ENCODE measurements around the gene ITIH4. TPM values are rescaled to one million over a fixed set of nuclear protein-coding genes. Genes with fewer than 3 reads are reported as not detected.

The ITIH4 gene
- total and polyA plus RNA-seq, 5 donors from 2014 or later, result 1.1 to 71.1 (median 2.0) TPM; not detected in 1

Other genes with a start within 250 kb of the ITIH4 start
- gene PBRM1, start 144.8 kb downstream of the ITIH4 start, total RNA-seq, result 58.7 TPM
- gene PBRM1, start 144.8 kb downstream of the ITIH4 start, polyA plus RNA-seq, result 10 to 100 TPM; 59.4 to 73.4 (median 67.9) TPM
- gene GNL3, start 144.6 kb downstream of the ITIH4 start, total RNA-seq, result 75.7 TPM
- 10 to 100 TPM; 42.4 to 61.5 (median 51.8) TPM for gene GNL3, start 144.6 kb downstream of the ITIH4 start, polyA plus RNA-seq
- 26.6 TPM for gene GLT8D1, start 124.9 kb downstream of the ITIH4 start, total RNA-seq
- 10 to 100 TPM; 61.9 to 73.4 (median 68.1) TPM for gene GLT8D1, start 124.9 kb downstream of the ITIH4 start, polyA plus RNA-seq
- gene SPCS1, start 124.6 kb downstream of the ITIH4 start, total RNA-seq, result 57.6 TPM
- 100 to 1,000 TPM; 304 to 318 (median 312) TPM for gene SPCS1, start 124.6 kb downstream of the ITIH4 start, polyA plus RNA-seq
- gene NEK4, start 59.7 kb downstream of the ITIH4 start, total RNA-seq, result 13.9 TPM
- 1 to 10 TPM; 6.3 to 8.5 (median 7.2) TPM for gene NEK4, start 59.7 kb downstream of the ITIH4 start, polyA plus RNA-seq
- not detected for gene ITIH1, start 53.1 kb downstream of the ITIH4 start, total RNA-seq
- not detected for gene ITIH1, start 53.1 kb downstream of the ITIH4 start, polyA plus RNA-seq
- not detected for gene ITIH3, start 35.9 kb downstream of the ITIH4 start, total RNA-seq
- gene ITIH3, start 35.9 kb downstream of the ITIH4 start, polyA plus RNA-seq, result 1 to 10 TPM in 1 of 4 donors, under 1 TPM in 1, not detected in 2; 0.63 to 1.5 TPM
- 13.8 TPM for gene MUSTN1, start 4.3 kb upstream of the ITIH4 start, total RNA-seq
- gene MUSTN1, start 4.3 kb upstream of the ITIH4 start, polyA plus RNA-seq, result 1 to 10 TPM in 1 of 4 donors, not detected in 3; 1.2 TPM
- gene STIMATE, start 66.9 kb upstream of the ITIH4 start, total RNA-seq, result 87.7 TPM
- gene STIMATE, start 66.9 kb upstream of the ITIH4 start, polyA plus RNA-seq, result 10 to 100 TPM; 10.7 to 15.5 (median 12.4) TPM
- 31.4 TPM for gene SFMBT1, start 215.4 kb upstream of the ITIH4 start, total RNA-seq
- 10 to 100 TPM; 13.1 to 19.8 (median 15.6) TPM for gene SFMBT1, start 215.4 kb upstream of the ITIH4 start, polyA plus RNA-seq